ENCODE data around the gene CNOT6.

- TF ChIP-seq CTCF (IDR thresholded peaks at IDR 0.05) (no peak), ZFX (IDR thresholded peaks at IDR 0.05; ENCODE audit: borderline replicate concordance) (no peak)
Observed at GRCh38 chr5:180555168-180555921, 61.2 kb downstream of the CNOT6 start.
